Lung (tissue), 12 donors: ENCODE results near the gene SSRP1. TPM values are rescaled to one million over a fixed set of nuclear protein-coding genes. Genes with fewer than 3 reads are reported as not detected.
A peak's percentile ranks its signal among the peaks of the same experiment; 100 is the strongest.

Experiments
- ATAC-seq: fragments of 200-7000 bp; cut with Tn5 transposase; one replicate; pipeline ENCODE4 v1.9.1; 2020; ENCODE audit warnings: moderate number of reproducible peaks; ENCODE audit not compliant: insufficient read depth, low FRiP score
- DNase-seq, 3 donors: peaks; one replicate each; pipeline ENCODE4 v3.0.0-alpha.2; 2013 to 2017
- H3K27ac ChIP-seq, 2 donors: one replicate each; pipeline ENCODE4 v1.5.1; 2013; ENCODE audit warnings: mild to moderate bottlenecking in 2 of 2, moderate library complexity in 2 of 2, control low read depth in 1 of 2, inconsistent platforms in 1 of 2, low read depth in 1 of 2, low read length in 1 of 2
- H3K27me3 ChIP-seq, 3 donors: one replicate each; pipeline ENCODE4 v1.5.1; 2013; ENCODE audit warnings: low read length in 2 of 3; ENCODE audit not compliant: control insufficient read depth in 3 of 3, insufficient read depth in 3 of 3
- H3K36me3 ChIP-seq, 4 donors: one replicate each; pipeline ENCODE4 v1.5.1; 2013; ENCODE audit warnings: low read length in 4 of 4, mild to moderate bottlenecking in 1 of 4, moderate library complexity in 1 of 4; ENCODE audit not compliant: control insufficient read depth in 4 of 4, insufficient read depth in 4 of 4
- H3K4me1 ChIP-seq, 5 donors: one replicate each; pipeline ENCODE4 v1.5.1; 2013; ENCODE audit warnings: low read length in 5 of 5, mild to moderate bottlenecking in 2 of 5, moderate library complexity in 1 of 5; ENCODE audit not compliant: control insufficient read depth in 5 of 5, insufficient read depth in 5 of 5
- H3K4me3 ChIP-seq: one replicate; pipeline ENCODE4 v1.5.1; 2013; ENCODE audit warnings: mild to moderate bottlenecking, control low read depth, moderate library complexity
- H3K9ac ChIP-seq, 2 donors: one replicate each; pipeline ENCODE4 v1.5.1; 2013; ENCODE audit warnings: low read length in 2 of 2, control low read depth in 1 of 2; ENCODE audit not compliant: insufficient read depth in 1 of 2
- H3K9me3 ChIP-seq, 4 donors: one replicate each; pipeline ENCODE4 v1.5.1; 2013; ENCODE audit warnings: low read length in 3 of 4, mild to moderate bottlenecking in 1 of 4, moderate library complexity in 1 of 4; ENCODE audit not compliant: control insufficient read depth in 4 of 4, insufficient read depth in 3 of 4
- CTCF ChIP-seq: IDR thresholded peaks from 2 replicates; pipeline ENCODE4 v1.5.1; 2012; ENCODE audit warnings: mild to moderate bottlenecking; ENCODE audit errors: control extremely low read depth, extremely low read depth
- WGBS, 2 donors: extraction: QIAGEN DNeasy Blood & Tissue Kit; methylation state at CpG; one replicate each; pipeline ENCODE4 v1.1.7; 2013; 5-methylcytosine and 5-hydroxymethylcytosine counted together
- polyA plus RNA-seq, 2 donors: library from polyadenylated mRNA; stranded (reverse); fragments of 200-250 nt; gene quantifications; one replicate each; pipeline ENCODE4 v1.2.1, GENCODE V29; 2013
- total RNA-seq, 2 donors: library from RNA; depleted of rRNA in 1 of 2; stranded (reverse); fragments of >200 nt in 1 of 2; gene quantifications; one replicate each; pipeline ENCODE4 v1.2.1, GENCODE V29; 2014 to 2021
- donor health status: control.
- donor health status: control.
- donor health status: Bipolar disorder and iron deficiency.
- donor health status: healthy.
- donor health status: DM: yes; HTN: yes; CAD: no.

The SSRP1 gene
- total and polyA plus RNA-seq, 4 donors: 37.1 to 76.9 (median 64.6) TPM

DNA sequence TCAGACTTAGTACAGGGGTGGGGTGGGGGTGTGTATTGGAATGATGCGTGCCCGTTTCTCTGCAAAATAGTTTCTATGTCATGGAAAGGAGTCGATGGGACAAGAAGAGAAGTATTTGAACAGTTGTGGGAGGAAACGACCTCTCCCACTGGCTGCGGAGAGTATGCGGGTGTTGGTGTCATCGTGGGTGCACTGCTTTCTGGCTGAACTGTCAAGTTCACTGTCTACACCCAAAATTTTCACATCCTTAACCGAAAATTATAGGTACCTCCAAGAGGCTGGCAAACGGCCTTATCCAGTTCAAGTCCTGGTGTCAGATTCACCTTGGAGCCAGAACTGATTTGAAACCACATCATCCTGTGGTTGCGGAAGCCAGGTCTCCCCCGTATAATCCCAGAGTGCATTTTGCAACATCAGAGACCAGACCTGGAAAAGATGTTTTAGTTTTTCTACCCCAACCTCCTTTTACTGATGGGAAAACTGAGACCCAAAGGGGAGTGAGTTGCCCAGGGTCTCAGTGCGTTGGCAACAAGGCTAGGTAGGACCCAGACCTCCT is 497 bp upstream of the SSRP1 start:
- no peak for TF ChIP-seq CTCF

GRCh38 chr11:57335023-57335342 is 709 bp downstream of the SSRP1 start:
- Histone ChIP-seq H3K27me3 (no peaks in the 10 kb centered on the region), H3K27ac (peak overlapping the region; percentile 64 to 89), H3K36me3 (peaks cover 3 to 42% (median 30%) of the 10 kb centered on the region in 4 donors), H3K9me3 (no peaks in the 10 kb centered on the region), H3K4me1 (peaks cover 0 to 23% (median 12%) of the 10 kb centered on the region in 5 donors), H3K4me3 (peak overlapping the region; percentile 74), H3K9ac (peak overlapping the region; percentile 81 to 90)
- TF ChIP-seq CTCF: no peak
- 6 to 7% methylated on average over 7 of the region's 7 CpGs for WGBS, 2 donors
- ATAC-seq (no peak), DNase-seq (no peak)

More for the DNA sequence above, 497 bp upstream of the SSRP1 start:
- peaks cover 0 to 30% (median 20%) of the 10 kb centered on the region in 4 donors for H3K36me3 ChIP-seq
- peaks cover 0 to 23% (median 12%) of the 10 kb centered on the region in 5 donors for H3K4me1 ChIP-seq
- no peaks in the 10 kb centered on the region for H3K9me3 ChIP-seq
- peak; percentile 3 for ATAC-seq
- DNase-seq: no peak
- peak overlapping the region; percentile 11 for H3K4me3 ChIP-seq
- H3K27ac ChIP-seq: peak overlapping the region; percentile 67 to 69
- 20 to 24% methylated on average over 12 of the region's 12 CpGs for WGBS, 2 donors
- H3K27me3 ChIP-seq: no peaks in the 10 kb centered on the region
- peak overlapping the region; percentile 47 to 83 for H3K9ac ChIP-seq

- TF ChIP-seq CTCF: no peak
- H3K9ac ChIP-seq: no peak overlapping the region
- ATAC-seq (no peak), DNase-seq (no peak)
- no peak overlapping the region for H3K27ac ChIP-seq
- H3K36me3 ChIP-seq: peaks cover 6 to 61% (median 45%) of the 10 kb centered on the region in 4 donors
- no peaks in the 10 kb centered on the region for H3K27me3 ChIP-seq
- no peak overlapping the region for H3K4me3 ChIP-seq
- H3K9me3 ChIP-seq: no peaks in the 10 kb centered on the region
- peaks cover 0 to 19% (median 8%) of the 10 kb centered on the region in 5 donors for H3K4me1 ChIP-seq
- WGBS, 2 donors: 86 to 92% methylated on average over 11 of the region's 11 CpGs
Observed at GRCh38 chr11:57332694-57333440, 2.8 kb downstream of the SSRP1 start.
